ENCODE data around the gene STARD9. TPM values are rescaled to one million over a fixed set of nuclear protein-coding genes. Genes with fewer than 3 reads are reported as not detected.

Gene STARD9
- total and polyA plus RNA-seq, 10 of the 15 experiments (the other 5 are each of a cell fraction or from before 2014, with no cell fraction given), result 0.58 to 11.5 (median 6.1) TPM

GRCh38 chr15:42603978-42604377 lies 28.6 kb downstream of the STARD9 start:
- FAIRE-seq (no peak), ATAC-seq (no peak), DNase-seq (ENCODE audit: low read depth, low spot score) (no peak)
- Histone ChIP-seq H3K4me3 (no peak overlapping the region), H3K79me2 (ENCODE audit: control insufficient read depth, insufficient read depth, low read length) (peaks cover 2% of the 10 kb centered on the region; the same call in 1 of the 2 replicates), H3K4me1 (ENCODE audit: control insufficient read depth, insufficient read depth, low read length) (peaks cover 50% of the 10 kb centered on the region), H3K9me3 (replicated peaks; ENCODE audit: control insufficient read depth, insufficient read depth, low read length) (peaks cover 11% of the 10 kb centered on the region), H3K27me3 (replicated peaks in 1 of 2; ENCODE audit: control insufficient read depth in 2 of 2, insufficient read depth in 2 of 2, low read length in 1 of 2) (no peaks in the 10 kb centered on the region), H3K4me2 (ENCODE audit: control insufficient read depth, insufficient read depth) (no peak overlapping the region), H4K20me1 (ENCODE audit: control insufficient read depth, insufficient read depth) (no peaks in the 10 kb centered on the region), H3K9ac (ENCODE audit: control insufficient read depth, insufficient read depth, low read length) (no peak overlapping the region), H2AFZ (ENCODE audit: control insufficient read depth, low read depth, low read length) (peak overlapping the region; percentile 21; the same call in 1 of the 2 replicates), H3K36me3 (ENCODE audit: control insufficient read depth in 2 of 2, insufficient read depth in 2 of 2, low read length in 1 of 2) (no peaks in the 10 kb centered on the region; a peak in 1 of 4 replicates), H3K27ac (ENCODE audit: control insufficient read depth, insufficient read depth) (no peak overlapping the region; the same call in 1 of the 2 replicates)
- ChIA-PET POLR2A (interaction anchor here (0.6 to 5.5 kb wide), 2 partner anchors 27 to 628 kb away, joined by 3 to 38 read pairs; partner anchors contain the start of gene STARD9), RAD21 (ENCODE audit: unreplicated experiment) (interaction anchor here (2.1 kb wide), 1 partner anchor 29 kb away, joined by 10 read pairs; the partner anchor contains the start of gene STARD9), CTCF (interaction anchor here (0.6 to 1.1 kb wide), 3 partner anchors 22 to 114 kb away, joined by 3 to 4 read pairs (median 3); no protein-coding TSS in a partner anchor), SMC1A (ENCODE audit: uncharacterized antibody, unreplicated experiment) (interaction anchor here (1.0 to 2.8 kb wide), 6 partner anchors 9 to 30 kb away, joined by 3 to 15 read pairs (median 6); partner anchors contain the start of gene STARD9)
- WGBS (ENCODE audit: insufficient coverage, insufficient replicate concordance, low lambda C conversion rate, missing lambda C conversion rate), result 64% methylated on average over 2 of the region's 2 CpGs
- in situ Hi-C loops (cut with MboI), result no loop called here
- no TSS peak for BruUV-seq (replicated peaks)
- TF ChIP-seq MEF2B (IDR thresholded peaks at IDR 0.05; ENCODE audit: partially characterized antibody, poor library complexity, severe bottlenecking) (peak; percentile 9), NRF1 (conservative IDR thresholded peaks at IDR 0.05; ENCODE audit: low read depth, low read length) (no peak), ZNF592 (IDR thresholded peaks at IDR 0.05) (peak; percentile 95), PRDM15 (CRISPR knock-in tag; IDR thresholded peaks at IDR 0.05) (peak; percentile 64; the same call in 1 of the 2 replicates)
- TF ChIP-seq, protein P1, sequence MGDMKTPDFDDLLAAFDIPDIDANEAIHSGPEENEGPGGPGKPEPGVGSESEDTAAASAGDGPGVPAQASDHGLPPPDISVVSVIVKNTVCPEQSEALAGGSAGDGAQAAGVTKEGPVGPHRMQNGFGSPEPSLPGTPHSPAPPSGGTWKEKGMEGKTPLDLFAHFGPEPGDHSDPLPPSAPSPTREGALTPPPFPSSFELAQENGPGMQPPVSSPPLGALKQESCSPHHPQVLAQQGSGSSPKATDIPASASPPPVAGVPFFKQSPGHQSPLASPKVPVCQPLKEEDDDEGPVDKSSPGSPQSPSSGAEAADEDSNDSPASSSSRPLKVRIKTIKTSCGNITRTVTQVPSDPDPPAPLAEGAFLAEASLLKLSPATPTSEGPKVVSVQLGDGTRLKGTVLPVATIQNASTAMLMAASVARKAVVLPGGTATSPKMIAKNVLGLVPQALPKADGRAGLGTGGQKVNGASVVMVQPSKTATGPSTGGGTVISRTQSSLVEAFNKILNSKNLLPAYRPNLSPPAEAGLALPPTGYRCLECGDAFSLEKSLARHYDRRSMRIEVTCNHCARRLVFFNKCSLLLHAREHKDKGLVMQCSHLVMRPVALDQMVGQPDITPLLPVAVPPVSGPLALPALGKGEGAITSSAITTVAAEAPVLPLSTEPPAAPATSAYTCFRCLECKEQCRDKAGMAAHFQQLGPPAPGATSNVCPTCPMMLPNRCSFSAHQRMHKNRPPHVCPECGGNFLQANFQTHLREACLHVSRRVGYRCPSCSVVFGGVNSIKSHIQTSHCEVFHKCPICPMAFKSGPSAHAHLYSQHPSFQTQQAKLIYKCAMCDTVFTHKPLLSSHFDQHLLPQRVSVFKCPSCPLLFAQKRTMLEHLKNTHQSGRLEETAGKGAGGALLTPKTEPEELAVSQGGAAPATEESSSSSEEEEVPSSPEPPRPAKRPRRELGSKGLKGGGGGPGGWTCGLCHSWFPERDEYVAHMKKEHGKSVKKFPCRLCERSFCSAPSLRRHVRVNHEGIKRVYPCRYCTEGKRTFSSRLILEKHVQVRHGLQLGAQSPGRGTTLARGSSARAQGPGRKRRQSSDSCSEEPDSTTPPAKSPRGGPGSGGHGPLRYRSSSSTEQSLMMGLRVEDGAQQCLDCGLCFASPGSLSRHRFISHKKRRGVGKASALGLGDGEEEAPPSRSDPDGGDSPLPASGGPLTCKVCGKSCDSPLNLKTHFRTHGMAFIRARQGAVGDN (IDR thresholded peaks at IDR 0.05), result peak; percentile 90
- intact Hi-C loops (cut with micrococcal nuclease; ENCODE audit: unreplicated experiment), result no loop called here

Data from GM12878 (cell line).